ENCODE data around the gene FANCE.

The FANCE gene

DNA sequence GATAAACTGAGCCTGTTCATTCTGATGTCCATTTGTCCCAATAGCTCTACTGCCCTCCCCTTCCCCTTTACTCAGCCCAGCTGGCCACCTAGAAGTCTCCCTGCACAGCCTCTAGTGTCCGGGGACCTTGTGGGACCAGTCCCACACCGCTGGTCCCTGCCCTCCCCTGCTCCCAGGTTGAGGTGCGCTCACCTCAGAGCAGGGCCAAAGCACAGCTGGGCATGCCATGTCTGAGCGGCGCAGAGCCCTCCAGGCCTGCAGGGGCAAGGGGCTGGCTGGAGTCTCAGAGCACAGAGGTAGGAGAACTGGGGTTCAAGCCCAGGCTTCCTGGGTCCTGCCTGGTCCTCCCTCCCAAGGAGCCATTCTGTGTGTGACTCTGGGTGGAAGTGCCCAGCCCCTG lies 24.7 kb upstream of the FANCE start:
- Histone ChIP-seq H3K4me3 (ENCODE audit: low read length) (no peak overlapping the region), H3K27ac (ENCODE audit: low read depth, low read length) (no peak overlapping the region), H3F3A (ENCODE audit: control insufficient read depth, insufficient read depth) (no peaks in the 10 kb centered on the region; the same call in 1 of the 2 replicates)

DNA sequence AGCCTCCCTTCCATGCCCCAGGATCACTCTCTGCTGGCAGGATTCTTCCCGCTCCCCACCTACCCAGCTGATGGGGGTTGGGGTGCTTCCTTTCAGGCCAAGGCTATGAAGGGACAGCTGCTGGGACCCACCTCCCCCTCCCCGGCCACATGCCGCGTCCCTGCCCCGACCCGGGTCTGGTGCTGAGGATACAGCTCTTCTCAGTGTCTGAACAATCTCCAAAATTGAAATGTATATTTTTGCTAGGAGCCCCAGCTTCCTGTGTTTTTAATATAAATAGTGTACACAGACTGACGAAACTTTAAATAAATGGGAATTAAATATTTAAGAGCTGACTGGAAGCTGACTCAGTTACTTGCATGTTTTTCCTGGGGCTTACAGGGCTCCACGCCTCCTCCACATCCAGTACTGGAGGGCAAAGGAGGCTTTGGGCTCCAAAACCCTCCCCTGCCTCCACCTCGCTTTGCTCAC lies 24.3 kb upstream of the FANCE start:
- Histone ChIP-seq H3K27ac (ENCODE audit: low read depth, low read length) (no peak overlapping the region), H3K4me3 (ENCODE audit: low read length) (no peak overlapping the region), H3F3A (ENCODE audit: control insufficient read depth, insufficient read depth) (no peaks in the 10 kb centered on the region; the same call in 1 of the 2 replicates), H4K20me1 (ENCODE audit: control insufficient read depth, insufficient read depth, low read depth, low read length) (no peaks in the 10 kb centered on the region), H3K36me3 (ENCODE audit: control insufficient read depth, low read length) (peaks cover 30% of the 10 kb centered on the region), H3K27me3 (ENCODE audit: control insufficient read depth, low read length) (no peaks in the 10 kb centered on the region), H3K79me2 (ENCODE audit: control insufficient read depth, low read length) (no peaks in the 10 kb centered on the region), H3K9me2 (replicated peaks; ENCODE audit: control insufficient read depth, low read length) (no peaks in the 10 kb centered on the region), H3K4me1 (ENCODE audit: control insufficient read depth, low read length) (peaks cover 22% of the 10 kb centered on the region), H3K4me2 (ENCODE audit: low read length) (no peak overlapping the region), H3K9me3 (ENCODE audit: control insufficient read depth, insufficient read depth, low read length) (peaks cover 20% of the 10 kb centered on the region)
- no peak for TF ChIP-seq EZH2phosphoT487 (IDR thresholded peaks at IDR 0.05; ENCODE audit: borderline replicate concordance, low read length)
- TF ChIP-seq, protein P1, sequence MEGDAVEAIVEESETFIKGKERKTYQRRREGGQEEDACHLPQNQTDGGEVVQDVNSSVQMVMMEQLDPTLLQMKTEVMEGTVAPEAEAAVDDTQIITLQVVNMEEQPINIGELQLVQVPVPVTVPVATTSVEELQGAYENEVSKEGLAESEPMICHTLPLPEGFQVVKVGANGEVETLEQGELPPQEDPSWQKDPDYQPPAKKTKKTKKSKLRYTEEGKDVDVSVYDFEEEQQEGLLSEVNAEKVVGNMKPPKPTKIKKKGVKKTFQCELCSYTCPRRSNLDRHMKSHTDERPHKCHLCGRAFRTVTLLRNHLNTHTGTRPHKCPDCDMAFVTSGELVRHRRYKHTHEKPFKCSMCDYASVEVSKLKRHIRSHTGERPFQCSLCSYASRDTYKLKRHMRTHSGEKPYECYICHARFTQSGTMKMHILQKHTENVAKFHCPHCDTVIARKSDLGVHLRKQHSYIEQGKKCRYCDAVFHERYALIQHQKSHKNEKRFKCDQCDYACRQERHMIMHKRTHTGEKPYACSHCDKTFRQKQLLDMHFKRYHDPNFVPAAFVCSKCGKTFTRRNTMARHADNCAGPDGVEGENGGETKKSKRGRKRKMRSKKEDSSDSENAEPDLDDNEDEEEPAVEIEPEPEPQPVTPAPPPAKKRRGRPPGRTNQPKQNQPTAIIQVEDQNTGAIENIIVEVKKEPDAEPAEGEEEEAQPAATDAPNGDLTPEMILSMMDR (IDR thresholded peaks at IDR 0.05; ENCODE audit: low read depth, low read length, poor library complexity, severe bottlenecking): no peak

More for the DNA sequence above, 24.7 kb upstream of the FANCE start:
- Histone ChIP-seq H3K9me3 (ENCODE audit: control insufficient read depth, insufficient read depth, low read length) (peaks cover 20% of the 10 kb centered on the region), H4K20me1 (ENCODE audit: control insufficient read depth, insufficient read depth, low read depth, low read length) (no peaks in the 10 kb centered on the region), H3K79me2 (ENCODE audit: control insufficient read depth, low read length) (no peaks in the 10 kb centered on the region), H3K4me1 (ENCODE audit: control insufficient read depth, low read length) (peaks cover 22% of the 10 kb centered on the region), H3K4me2 (ENCODE audit: low read length) (no peak overlapping the region), H3K27me3 (ENCODE audit: control insufficient read depth, low read length) (no peaks in the 10 kb centered on the region), H3K9me2 (replicated peaks; ENCODE audit: control insufficient read depth, low read length) (no peaks in the 10 kb centered on the region), H3K36me3 (ENCODE audit: control insufficient read depth, low read length) (peaks cover 30% of the 10 kb centered on the region)
- TF ChIP-seq, protein P1 (IDR thresholded peaks at IDR 0.05; ENCODE audit: low read depth, low read length, poor library complexity, severe bottlenecking): no peak
- TF ChIP-seq EZH2phosphoT487 (IDR thresholded peaks at IDR 0.05; ENCODE audit: borderline replicate concordance, low read length): no peak

DNA sequence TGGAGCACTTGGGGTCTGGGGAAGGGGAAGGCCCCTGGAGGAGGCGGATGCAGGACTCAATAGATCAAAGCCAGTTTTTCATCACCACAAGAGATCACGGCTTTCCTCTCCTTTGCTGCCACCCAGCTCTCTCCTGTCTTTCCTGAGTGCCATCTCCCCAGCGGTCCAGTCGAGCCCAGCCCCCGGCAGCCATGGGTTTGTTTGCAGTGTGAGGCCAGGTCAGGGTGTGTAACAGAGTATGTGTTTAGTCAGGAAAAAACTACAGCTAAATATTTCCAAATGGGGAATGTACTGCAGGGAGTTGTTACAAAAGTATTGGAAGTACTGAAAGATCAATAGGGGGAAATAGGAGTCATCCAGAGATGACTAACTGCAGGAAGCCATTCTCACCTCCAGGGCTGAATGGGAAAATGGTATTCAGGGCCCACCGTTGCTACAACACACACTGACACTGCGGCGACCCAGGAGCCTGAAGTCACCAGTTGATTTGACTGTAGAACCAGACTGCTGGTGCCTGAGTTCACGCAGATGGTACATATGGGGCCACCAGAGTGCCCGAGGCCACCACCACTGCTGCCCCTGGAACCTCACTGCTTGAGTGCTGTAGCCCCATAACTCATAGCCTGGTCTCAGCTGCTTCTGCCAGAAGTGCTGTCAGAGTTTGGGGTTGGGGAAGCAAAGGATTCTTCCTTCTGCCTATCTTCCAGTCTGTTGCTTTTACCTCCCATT lies 23.6 kb upstream of the FANCE start:
- Histone ChIP-seq H3K4me3 (ENCODE audit: low read length) (no peak overlapping the region), H3K79me2 (ENCODE audit: control insufficient read depth, low read length) (no peaks in the 10 kb centered on the region), H3K9me2 (replicated peaks; ENCODE audit: control insufficient read depth, low read length) (no peaks in the 10 kb centered on the region), H3K4me2 (ENCODE audit: low read length) (no peak overlapping the region), H4K20me1 (ENCODE audit: control insufficient read depth, insufficient read depth, low read depth, low read length) (no peaks in the 10 kb centered on the region), H3F3A (ENCODE audit: control insufficient read depth, insufficient read depth) (no peaks in the 10 kb centered on the region; the same call in 1 of the 2 replicates), H3K36me3 (ENCODE audit: control insufficient read depth, low read length) (peaks cover 30% of the 10 kb centered on the region), H3K27ac (ENCODE audit: low read depth, low read length) (no peak overlapping the region), H3K27me3 (ENCODE audit: control insufficient read depth, low read length) (no peaks in the 10 kb centered on the region), H3K4me1 (ENCODE audit: control insufficient read depth, low read length) (peaks cover 22% of the 10 kb centered on the region), H3K9me3 (ENCODE audit: control insufficient read depth, insufficient read depth, low read length) (peaks cover 20% of the 10 kb centered on the region)
- TF ChIP-seq EZH2phosphoT487 (IDR thresholded peaks at IDR 0.05; ENCODE audit: borderline replicate concordance, low read length): no peak
- TF ChIP-seq, protein P1 (IDR thresholded peaks at IDR 0.05; ENCODE audit: low read depth, low read length, poor library complexity, severe bottlenecking): no peak

Measured in DOHH2 (cell line).